Thoracic aorta (tissue), 2 donors: ENCODE measurements around the gene TMEM97. TPM values are rescaled to one million over a fixed set of nuclear protein-coding genes. Genes with fewer than 3 reads are reported as not detected.

ENCODE experiments used
- ATAC-seq: fragments of 150-250 bp; one replicate; pipeline ENCODE4 v1.8.0; 2017; ENCODE audit warnings: low read depth; ENCODE audit not compliant: insufficient number of reproducible peaks, low FRiP score
- DNase-seq: peaks from one replicate; pipeline ENCODE4 v3.0.0-alpha.2; 2020; ENCODE audit warnings: low spot score
- H3K27ac ChIP-seq, 2 donors: fragments of 200-600 bp; sonication (generic); 1 replicate in 1 of 2; 2 replicates in 1 of 2; pipeline ENCODE4 v1.5.1; 2016; ENCODE audit warnings: mild to moderate bottlenecking in 2 of 2, moderate library complexity in 2 of 2
- H3K27me3 ChIP-seq: fragments of 200-600 bp; sonication (generic); replicated peaks from 2 replicates; pipeline ENCODE4 v1.6.0; 2016; ENCODE audit warnings: mild to moderate bottlenecking; ENCODE audit not compliant: insufficient read depth
- H3K36me3 ChIP-seq: fragments of 200-600 bp; sonication (generic); one replicate; pipeline ENCODE4 v1.5.1; 2016
- H3K4me1 ChIP-seq, 2 donors: fragments of 200-600 bp; sonication (generic); 1 replicate in 1 of 2; 2 replicates in 1 of 2; pipeline versions ENCODE4 v1.5.1 to v1.6.0; 2016; ENCODE audit warnings: low read depth in 2 of 2, mild to moderate bottlenecking in 1 of 2; ENCODE audit not compliant: control insufficient read depth in 1 of 2
- H3K4me3 ChIP-seq: fragments of 200-600 bp; sonication (generic); 2 replicates; pipeline ENCODE4 v1.5.1; 2016; ENCODE audit warnings: mild to moderate bottlenecking
- H3K9me3 ChIP-seq: fragments of 200-600 bp; sonication (generic); 2 replicates; pipeline ENCODE4 v1.5.1; 2016
- CTCF ChIP-seq: fragments of 200-600 bp; sonication (generic); IDR thresholded peaks from one replicate; pipeline ENCODE4 v1.5.1; 2019; ENCODE audit warnings: antibody characterized with exemption
- total RNA-seq, 2 donors: library from RNA; depleted of rRNA; stranded (reverse); fragments of >200 nt; gene quantifications; one replicate each; pipeline versions ENCODE4 v1.1.0 to v1.2.3, GENCODE V29; 2016

TMEM97 gene
- total RNA-seq, 2 donors from 2014 or later = 1.1 to 5.9 TPM

- no peak for DNase-seq
- no peak for TF ChIP-seq CTCF
- no peaks in the 10 kb centered on the region for H3K27me3 ChIP-seq
These were observed 2.9 kb upstream of the TMEM97 start for GRCh38 chr17:28315846-28316705.

GRCh38 chr17:28317099-28317965 lies 1.7 kb upstream of the TMEM97 start:
- peaks cover 9 to 14% of the 10 kb centered on the region in 2 donors for H3K4me1 ChIP-seq
- ATAC-seq (no peak), DNase-seq (no peak)
- H3K27ac ChIP-seq = no peak overlapping the region
- no peak for TF ChIP-seq CTCF
- no peak overlapping the region for H3K4me3 ChIP-seq
- H3K36me3 ChIP-seq = no peaks in the 10 kb centered on the region
- no peaks in the 10 kb centered on the region for H3K9me3 ChIP-seq
- no peaks in the 10 kb centered on the region for H3K27me3 ChIP-seq

More at GRCh38 chr17:28315846-28316705, 2.9 kb upstream of the TMEM97 start:
- no peak for ATAC-seq
- Histone ChIP-seq H3K9me3 (no peaks in the 10 kb centered on the region), H3K36me3 (no peaks in the 10 kb centered on the region), H3K4me3 (no peak overlapping the region), H3K27ac (no peak overlapping the region), H3K4me1 (peaks cover 9 to 14% of the 10 kb centered on the region in 2 donors)

- ATAC-seq (no peak), DNase-seq (no peak)
- no peaks in the 10 kb centered on the region for H3K27me3 ChIP-seq
- no peak for TF ChIP-seq CTCF
- H3K4me3 ChIP-seq = peak overlapping the region; percentile 74
- H3K27ac ChIP-seq = no peak overlapping the region
- no peaks in the 10 kb centered on the region for H3K9me3 ChIP-seq
- H3K36me3 ChIP-seq = no peaks in the 10 kb centered on the region
- H3K4me1 ChIP-seq = peaks cover 9 to 14% of the 10 kb centered on the region in 2 donors
These were observed 838 bp upstream of the TMEM97 start for GRCh38 chr17:28317966-28318758.

- DNase-seq (no peak), ATAC-seq (no peak)
- Histone ChIP-seq H3K27ac (peak overlapping the region in 1 of 2 donors; percentile 38), H3K9me3 (no peaks in the 10 kb centered on the region), H3K4me1 (peaks cover 9 to 14% of the 10 kb centered on the region in 2 donors), H3K27me3 (no peaks in the 10 kb centered on the region), H3K4me3 (peak overlapping the region; percentile 74), H3K36me3 (no peaks in the 10 kb centered on the region)
- TF ChIP-seq CTCF = no peak
These were observed 567 bp downstream of the TMEM97 start for GRCh38 chr17:28319598-28319935.
